GM12878 (cell line): ENCODE measurements around the gene SPATC1L. TPM values are rescaled to one million over a fixed set of nuclear protein-coding genes. Genes with fewer than 3 reads are reported as not detected.

Experiments used
- ATAC-seq: fragments of 200-7000 bp; cut with Tn5 transposase; 3 replicates; pipeline ENCODE4 v1.9.1; 2020; ENCODE audit warnings: mild to moderate bottlenecking, moderate library complexity
- BruUV-seq: library from RNA; stranded (reverse); fragments of 400-500 nt; replicated peaks from 2 replicates; lab custom pipeline; 2021; lab: Mats Ljungman, UMichigan
- CTCF ChIA-PET: fragments of 300-600 bp; sonication (Branson Sonifier 250); formaldehyde crosslinking; extraction: SDS; loops from one replicate; lab custom pipeline; 2021; ENCODE audit warnings: inconsistent platforms; lab: Yijun Ruan, JAX
- POLR2A ChIA-PET: fragments of 350-600 bp; formaldehyde crosslinking; extraction: SDS; loops from one replicate; lab custom pipeline; 2021; ENCODE audit warnings: inconsistent platforms; lab: Charles Lee
- RAD21 ChIA-PET: fragments of 300-600 bp; sonication (Branson Sonifier 250); formaldehyde crosslinking; loops from one replicate; lab custom pipeline; 2023; ENCODE audit warnings: antibody characterized with exemption; ENCODE audit not compliant: unreplicated experiment; lab: Charles Lee
- SMC1A ChIA-PET: fragments of 300-600 bp; sonication (Branson Sonifier 250); formaldehyde crosslinking; loops from one replicate; lab custom pipeline; 2023; ENCODE audit not compliant: unreplicated experiment, uncharacterized antibody; lab: Charles Lee
- DNase-seq: peaks from one replicate; pipeline ENCODE4 v3.0.0-alpha.2; 2011; ENCODE audit warnings: low read depth, low spot score
- FAIRE-seq: peaks from 3 replicates; lab custom pipeline; 2011; peaks lifted over from hg19 to GRCh38; lab: Jason Lieb, UNC
- H2AFZ ChIP-seq: 2 replicates; pipeline ENCODE4 v1.6.0; 2011; ENCODE audit warnings: low read depth, low read length, control low read depth; ENCODE audit not compliant: control insufficient read depth
- H3K27ac ChIP-seq: 2 replicates; pipeline ENCODE4 v1.5.1; 2011; ENCODE audit warnings: control low read depth; ENCODE audit not compliant: control insufficient read depth, insufficient read depth
- H3K27me3 ChIP-seq, 2 experiments: replicated peaks in 1 of 2; 2 replicates each; pipeline versions ENCODE4 v1.6.0 to v1.6.1; 2011; ENCODE audit warnings: low read length in 1 of 2; ENCODE audit not compliant: control insufficient read depth in 2 of 2, insufficient read depth in 2 of 2
- H3K36me3 ChIP-seq, 2 experiments: 2 replicates each; pipeline ENCODE4 v1.5.1; 2011; ENCODE audit warnings: low read length in 1 of 2; ENCODE audit not compliant: control insufficient read depth in 2 of 2, insufficient read depth in 2 of 2
- H3K4me1 ChIP-seq: 2 replicates; pipeline ENCODE4 v1.6.1; 2011; ENCODE audit warnings: mild to moderate bottlenecking, low read length, moderate library complexity, mixed read lengths; ENCODE audit not compliant: control insufficient read depth, insufficient read depth
- H3K4me2 ChIP-seq: 2 replicates; pipeline ENCODE4 v1.6.0; 2011; ENCODE audit warnings: control low read depth; ENCODE audit not compliant: control insufficient read depth, insufficient read depth
- H3K4me3 ChIP-seq: fragments of 200-600 bp; sonication (generic); 2 replicates; pipeline ENCODE4 v1.5.1; 2016
- H3K79me2 ChIP-seq: 2 replicates; pipeline ENCODE4 v1.6.0; 2011; ENCODE audit warnings: low read length; ENCODE audit not compliant: control insufficient read depth, insufficient read depth
- H3K9ac ChIP-seq: 2 replicates; pipeline ENCODE4 v1.8.0; 2011; ENCODE audit warnings: low read length, control low read depth, mixed read lengths; ENCODE audit not compliant: control insufficient read depth, insufficient read depth
- H3K9me3 ChIP-seq: replicated peaks from 3 replicates; pipeline ENCODE4 v1.5.1; 2011; ENCODE audit warnings: mild to moderate bottlenecking, low read length; ENCODE audit not compliant: control insufficient read depth, insufficient read depth
- H4K20me1 ChIP-seq: 2 replicates; pipeline ENCODE4 v1.6.0; 2011; ENCODE audit not compliant: control insufficient read depth, insufficient read depth
- ATF2 ChIP-seq: IDR thresholded peaks from 2 replicates; pipeline ENCODE4 v1.6.1; 2012; ENCODE audit warnings: low read length, inconsistent platforms
- CEBPB ChIP-seq, 2 experiments: fragments of 150-350 bp in 1 of 2; IDR thresholded peaks; 2 replicates each; pipeline ENCODE4 v1.6.1; 2012 to 2014; ENCODE audit warnings: low read depth in 2 of 2, low read length in 2 of 2, borderline replicate concordance in 1 of 2, inconsistent platforms in 1 of 2
- CTCF ChIP-seq, 3 experiments: IDR thresholded peaks in 2 of 3; conservative IDR thresholded peaks in 1 of 3; 2 replicates each; pipeline ENCODE4 v1.5.1; 2011; ENCODE audit warnings: low read depth in 3 of 3, low read length in 3 of 3, mild to moderate bottlenecking in 3 of 3, control low read depth in 2 of 3, moderate library complexity in 2 of 3, inconsistent platforms in 1 of 3, mixed read lengths in 1 of 3; ENCODE audit not compliant: control insufficient read depth in 2 of 3, insufficient read depth in 1 of 3; ENCODE audit errors: extremely low read depth in 1 of 3
- EED ChIP-seq: sonication (generic); IDR thresholded peaks from 2 replicates; pipeline ENCODE4 v1.6.1; 2016; ENCODE audit warnings: antibody characterized with exemption, low read depth
- ELK1 ChIP-seq: IDR thresholded peaks from 2 replicates; pipeline ENCODE4 v1.6.1; 2012; ENCODE audit warnings: low read depth, low read length, improper control_type of control experiment
- HSF1 ChIP-seq: fragments of 150-350 bp; IDR thresholded peaks from 2 replicates; pipeline ENCODE4 v1.6.1; 2014; ENCODE audit warnings: mild to moderate bottlenecking, low read depth, low read length
- MAX ChIP-seq: IDR thresholded peaks from 2 replicates; pipeline ENCODE4 v1.6.1; 2012; ENCODE audit warnings: low read depth, low read length, improper control_type of control experiment
- NFYA ChIP-seq: IDR thresholded peaks from 2 replicates; pipeline ENCODE4 v1.6.1; 2011; ENCODE audit warnings: low read depth, mild to moderate bottlenecking, low read length, improper control_type of control experiment, borderline replicate concordance
- NR2C2 ChIP-seq: IDR thresholded peaks from 2 replicates; pipeline ENCODE4 v1.6.1; 2011; ENCODE audit warnings: borderline replicate concordance, low read depth; ENCODE audit not compliant: control insufficient read depth, insufficient read length
- RCOR1 ChIP-seq: conservative IDR thresholded peaks from 2 replicates; pipeline ENCODE4 v1.6.1; 2012; ENCODE audit warnings: low read depth, low read length, improper control_type of control experiment
- SREBF1 ChIP-seq: IDR thresholded peaks from 2 replicates; pipeline ENCODE4 v1.6.1; 2012; ENCODE audit warnings: mild to moderate bottlenecking, low read length
- SREBF2 ChIP-seq: IDR thresholded peaks from 2 replicates; pipeline ENCODE4 v1.6.1; 2012; ENCODE audit warnings: mild to moderate bottlenecking, low read length
- STAT3 ChIP-seq: IDR thresholded peaks from 2 replicates; pipeline ENCODE4 v1.6.1; 2011; ENCODE audit warnings: low read depth, low read length, improper control_type of control experiment
- TAF1 ChIP-seq: IDR thresholded peaks from 2 replicates; pipeline ENCODE4 v1.6.1; 2011; ENCODE audit warnings: mild to moderate bottlenecking, low read depth, low read length, borderline replicate concordance
- TCF7 ChIP-seq: IDR thresholded peaks from 2 replicates; pipeline ENCODE4 v1.6.1; 2014; ENCODE audit warnings: antibody characterized with exemption, borderline replicate concordance
- ZBED1 ChIP-seq: IDR thresholded peaks from 2 replicates; pipeline ENCODE4 v1.6.1; 2016; ENCODE audit warnings: borderline replicate concordance
- ZNF384 ChIP-seq: IDR thresholded peaks from 2 replicates; pipeline ENCODE4 v1.6.1; 2012; ENCODE audit warnings: low read depth, mild to moderate bottlenecking, low read length, improper control_type of control experiment, borderline replicate concordance
- WGBS: methylation state at CpG from one replicate; pipeline ENCODE4 v1.1.6; 2016; ENCODE audit warnings: low lambda C conversion rate; ENCODE audit not compliant: insufficient replicate concordance, insufficient coverage; ENCODE audit errors: missing lambda C conversion rate; 5-methylcytosine and 5-hydroxymethylcytosine counted together
- in situ Hi-C: fragments of 300-500 bp; cut with MboI; formaldehyde crosslinking; loops from 9 replicates; pipeline ENCODE4 v1.14.3; 2018; ENCODE audit warnings: mixed read lengths
- intact Hi-C: fragments of 100-400 bp; cut with micrococcal nuclease; formaldehyde crosslinking; loops from one replicate; pipeline ENCODE4 v1.14.2; 2022; ENCODE audit not compliant: unreplicated experiment
- polyA plus RNA-seq, 11 experiments: library from polyadenylated mRNA; depleted of rRNA in 4 of 11; unstranded in 6 of 11; stranded (reverse) in 5 of 11; fragments of >200 nt; fragmentation: Nextera tagmentation in 4 of 11; fragmentation: Illumina TruSeq in 1 of 11; extraction: Ambion mirVana in 4 of 11; extraction: Trizol in 1 of 11; gene quantifications; 1 replicate in 1 of 11; 2 replicates in 10 of 11; pipeline versions ENCODE4 v1.2.1 to v1.2.3, GENCODE V29; 2011 to 2016; ENCODE audit warnings: inconsistent platforms in 2 of 11, missing spikeins in 2 of 11, low read depth in 1 of 11
- total RNA-seq, 4 experiments: library from RNA; depleted of rRNA in 3 of 4; stranded (reverse); fragments of >200 nt in 3 of 4; fragmentation: Illumina TruSeq in 1 of 4; extraction: Trizol in 1 of 4; gene quantifications; 2 replicates each; pipeline versions ENCODE4 v1.2.1 to v1.2.3, GENCODE V29; 2013 to 2021

SPATC1L gene
- total and polyA plus RNA-seq, 10 of the 15 experiments (the other 5 are each of a cell fraction or from before 2014, with no cell fraction given), result 1.4 to 16.0 (median 7.0) TPM; not detected in 2

GRCh38 chr21:46190491-46191131 lies 6.4 kb upstream of the SPATC1L start:
- H2AFZ ChIP-seq, result no peak overlapping the region
- ATAC-seq, result no peak
- ChIA-PET CTCF (no interaction called here), RAD21 (no interaction called here), SMC1A (no interaction called here), POLR2A (no interaction called here)
- no peak overlapping the region for H3K4me3 ChIP-seq
- no peak for FAIRE-seq
- no peaks in the 10 kb centered on the region for H3K79me2 ChIP-seq
- TSS peak; percentile 58 for BruUV-seq
- H3K27me3 ChIP-seq, result no peaks in the 10 kb centered on the region
- H3K4me1 ChIP-seq, result no peaks in the 10 kb centered on the region; the same call in 1 of the 2 replicates
- DNase-seq, result no peak
- WGBS, result 93% methylated on average over 15 of the region's 15 CpGs
- H3K36me3 ChIP-seq, result peaks cover 7 to 11% of the 10 kb centered on the region in 2 experiments
- no peak overlapping the region for H3K9ac ChIP-seq
- H3K9me3 ChIP-seq, result no peaks in the 10 kb centered on the region
- H4K20me1 ChIP-seq, result no peaks in the 10 kb centered on the region
- intact Hi-C loops (no loop called here), in situ Hi-C loops (no loop called here)
- no peak overlapping the region for H3K4me2 ChIP-seq
- no peak overlapping the region for H3K27ac ChIP-seq
- TF ChIP-seq HSF1 (no peak), ELK1 (no peak), STAT3 (no peak), TCF7 (no peak), SREBF1 (no peak), EED (no peak), ATF2 (no peak), NFYA (no peak), MAX (no peak), ZBED1 (no peak), SREBF2 (no peak), TAF1 (no peak), CTCF (IDR thresholded peaks at IDR 0.05 in 2 of 3, conservative IDR thresholded peaks at IDR 0.05 in 1 of 3; ENCODE audit: control insufficient read depth in 2 of 3, extremely low read depth in 1 of 3, insufficient read depth in 1 of 3, low read depth in 3 of 3, low read length in 3 of 3) (no peak), NR2C2 (no peak), CEBPB (IDR thresholded peaks at IDR 0.05; ENCODE audit: borderline replicate concordance in 1 of 2, low read depth in 2 of 2, low read length in 2 of 2) (no peak), RCOR1 (no peak), ZNF384 (no peak)
